ENCODE data around the gene PPEF2. TPM values are rescaled to one million over a fixed set of nuclear protein-coding genes. Genes with fewer than 3 reads are reported as not detected.

The PPEF2 gene
- total and polyA plus RNA-seq, 2 donors (not counting 1 experiment from before 2014, with no cell fraction given), result not detected

DNA sequence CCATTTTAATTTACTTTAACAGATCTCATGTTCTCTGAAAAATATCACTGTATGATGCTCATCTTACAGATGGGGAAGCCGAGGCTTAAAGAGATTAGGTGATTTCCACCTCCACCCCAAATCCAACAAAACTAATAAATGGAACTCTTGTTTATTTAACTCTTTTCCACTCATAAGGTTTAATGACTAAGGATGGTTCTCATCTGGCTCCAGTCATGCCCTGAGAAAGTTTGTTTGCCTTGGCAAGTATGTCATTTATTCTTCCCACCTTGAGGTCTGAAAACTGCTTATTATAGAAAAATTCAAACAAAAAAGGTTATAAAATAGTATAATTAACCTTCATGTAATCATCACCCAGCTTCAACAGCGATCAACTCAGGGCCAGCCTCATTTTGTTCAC lies 56.3 kb downstream of the PPEF2 start:
- Histone ChIP-seq H3K9ac (ENCODE audit: insufficient read depth, low read length) (no peak overlapping the region), H3K4me2 (ENCODE audit: extremely low read depth, insufficient read depth, low read length) (no peak overlapping the region), H3K36me3 (ENCODE audit: control insufficient read depth, insufficient read depth, low read length) (no peaks in the 10 kb centered on the region), H3K27ac (ENCODE audit: insufficient read depth, low read length) (no peak overlapping the region), H3K79me2 (ENCODE audit: control insufficient read depth, insufficient read depth, low read length) (no peaks in the 10 kb centered on the region), H3K27me3 (ENCODE audit: control insufficient read depth, insufficient read depth, low read length) (no peaks in the 10 kb centered on the region), H4K20me1 (ENCODE audit: control insufficient read depth, extremely low read depth, insufficient read depth, low read length) (no peaks in the 10 kb centered on the region), H3K4me1 (ENCODE audit: control insufficient read depth, extremely low read depth, insufficient read depth, low read length) (peaks cover 13% of the 10 kb centered on the region), H3K9me3 (ENCODE audit: control insufficient read depth, insufficient read depth, low read depth, low read length) (no peaks in the 10 kb centered on the region), H2AFZ (ENCODE audit: low read length) (no peak overlapping the region), H3K4me3 (replicated peaks in 1 of 4; ENCODE audit: control extremely low read depth in 1 of 4, insufficient read depth in 1 of 4, low read depth in 3 of 4, low read length in 4 of 4) (no peak overlapping the region)
- TF ChIP-seq CTCF (conservative IDR thresholded peaks at IDR 0.05 in 1 of 2, IDR thresholded peaks at IDR 0.05 in 1 of 2; ENCODE audit: low read depth in 1 of 2, low read length in 2 of 2), result no peak
- TF ChIP-seq EZH2 (IDR thresholded peaks at IDR 0.05; ENCODE audit: low read length, missing control alignments), result no peak
- peak in 1 of 2 donors; percentile 66 for DNase-seq (ENCODE audit: low read depth in 2 of 2)

GRCh38 chr4:75844151-75844662 lies 58.0 kb downstream of the PPEF2 start:
- DNase-seq (ENCODE audit: low read depth in 2 of 2), result peak; percentile 92 to 96
- TF ChIP-seq EZH2 (IDR thresholded peaks at IDR 0.05; ENCODE audit: low read length, missing control alignments) (no peak), CTCF (conservative IDR thresholded peaks at IDR 0.05 in 1 of 2, IDR thresholded peaks at IDR 0.05 in 1 of 2; ENCODE audit: low read depth in 1 of 2, low read length in 2 of 2) (no peak)
- no peak overlapping the region for H3K9ac ChIP-seq (ENCODE audit: insufficient read depth, low read length)
- no peaks in the 10 kb centered on the region for H4K20me1 ChIP-seq (ENCODE audit: control insufficient read depth, extremely low read depth, insufficient read depth, low read length)
- H3K4me3 ChIP-seq (replicated peaks in 1 of 4; ENCODE audit: control extremely low read depth in 1 of 4, insufficient read depth in 1 of 4, low read depth in 3 of 4, low read length in 4 of 4), result no peak overlapping the region
- no peak overlapping the region for H2AFZ ChIP-seq (ENCODE audit: low read length)
- H3K79me2 ChIP-seq (ENCODE audit: control insufficient read depth, insufficient read depth, low read length), result no peaks in the 10 kb centered on the region
- H3K9me3 ChIP-seq (ENCODE audit: control insufficient read depth, insufficient read depth, low read depth, low read length), result no peaks in the 10 kb centered on the region
- H3K36me3 ChIP-seq (ENCODE audit: control insufficient read depth, insufficient read depth, low read length), result no peaks in the 10 kb centered on the region
- peak overlapping the region; percentile 0 for H3K4me2 ChIP-seq (ENCODE audit: extremely low read depth, insufficient read depth, low read length)
- no peak overlapping the region for H3K27ac ChIP-seq (ENCODE audit: insufficient read depth, low read length)
- H3K4me1 ChIP-seq (ENCODE audit: control insufficient read depth, extremely low read depth, insufficient read depth, low read length), result peaks cover 13% of the 10 kb centered on the region
- no peaks in the 10 kb centered on the region for H3K27me3 ChIP-seq (ENCODE audit: control insufficient read depth, insufficient read depth, low read length)

DNA sequence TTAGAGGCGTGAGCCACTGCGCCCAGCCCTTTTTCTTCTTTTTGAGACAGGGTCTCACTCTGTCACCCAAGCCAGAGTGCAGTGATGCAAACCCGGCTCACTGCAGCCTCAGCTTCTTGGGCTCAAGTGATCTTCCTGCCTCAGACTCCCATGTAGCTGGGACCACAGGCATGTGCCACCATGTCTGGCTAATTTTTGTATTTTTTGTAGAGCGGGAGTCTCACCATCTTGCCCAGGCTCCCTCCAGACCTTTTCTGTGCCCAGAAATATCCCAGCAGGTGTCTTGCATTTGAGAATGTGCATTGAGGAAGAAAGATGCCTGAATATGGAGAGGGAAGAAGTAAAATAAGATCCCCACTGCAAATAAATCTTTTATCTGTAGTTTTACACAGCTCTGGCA lies 58.7 kb downstream of the PPEF2 start:
- TF ChIP-seq CTCF (conservative IDR thresholded peaks at IDR 0.05 in 1 of 2, IDR thresholded peaks at IDR 0.05 in 1 of 2; ENCODE audit: low read depth in 1 of 2, low read length in 2 of 2) (no peak), EZH2 (IDR thresholded peaks at IDR 0.05; ENCODE audit: low read length, missing control alignments) (no peak)
- no peaks in the 10 kb centered on the region for H4K20me1 ChIP-seq (ENCODE audit: control insufficient read depth, extremely low read depth, insufficient read depth, low read length)
- H3K79me2 ChIP-seq (ENCODE audit: control insufficient read depth, insufficient read depth, low read length), result no peaks in the 10 kb centered on the region
- H3K9me3 ChIP-seq (ENCODE audit: control insufficient read depth, insufficient read depth, low read depth, low read length), result no peaks in the 10 kb centered on the region
- H3K4me3 ChIP-seq (replicated peaks in 1 of 4; ENCODE audit: control extremely low read depth in 1 of 4, insufficient read depth in 1 of 4, low read depth in 3 of 4, low read length in 4 of 4), result no peak overlapping the region
- H3K36me3 ChIP-seq (ENCODE audit: control insufficient read depth, insufficient read depth, low read length), result no peaks in the 10 kb centered on the region
- peak in 1 of 2 donors; percentile 30 for DNase-seq (ENCODE audit: low read depth in 2 of 2)
- H3K27ac ChIP-seq (ENCODE audit: insufficient read depth, low read length), result no peak overlapping the region
- peaks cover 13% of the 10 kb centered on the region for H3K4me1 ChIP-seq (ENCODE audit: control insufficient read depth, extremely low read depth, insufficient read depth, low read length)
- H3K9ac ChIP-seq (ENCODE audit: insufficient read depth, low read length), result no peak overlapping the region
- H2AFZ ChIP-seq (ENCODE audit: low read length), result no peak overlapping the region
- no peak overlapping the region for H3K4me2 ChIP-seq (ENCODE audit: extremely low read depth, insufficient read depth, low read length)
- no peaks in the 10 kb centered on the region for H3K27me3 ChIP-seq (ENCODE audit: control insufficient read depth, insufficient read depth, low read length)
